ENCODE measurements around the gene ITGB6.

GRCh38 chr2:160091381-160091780, 108.7 kb downstream of the ITGB6 start:
- TF ChIP-seq, protein P1, sequence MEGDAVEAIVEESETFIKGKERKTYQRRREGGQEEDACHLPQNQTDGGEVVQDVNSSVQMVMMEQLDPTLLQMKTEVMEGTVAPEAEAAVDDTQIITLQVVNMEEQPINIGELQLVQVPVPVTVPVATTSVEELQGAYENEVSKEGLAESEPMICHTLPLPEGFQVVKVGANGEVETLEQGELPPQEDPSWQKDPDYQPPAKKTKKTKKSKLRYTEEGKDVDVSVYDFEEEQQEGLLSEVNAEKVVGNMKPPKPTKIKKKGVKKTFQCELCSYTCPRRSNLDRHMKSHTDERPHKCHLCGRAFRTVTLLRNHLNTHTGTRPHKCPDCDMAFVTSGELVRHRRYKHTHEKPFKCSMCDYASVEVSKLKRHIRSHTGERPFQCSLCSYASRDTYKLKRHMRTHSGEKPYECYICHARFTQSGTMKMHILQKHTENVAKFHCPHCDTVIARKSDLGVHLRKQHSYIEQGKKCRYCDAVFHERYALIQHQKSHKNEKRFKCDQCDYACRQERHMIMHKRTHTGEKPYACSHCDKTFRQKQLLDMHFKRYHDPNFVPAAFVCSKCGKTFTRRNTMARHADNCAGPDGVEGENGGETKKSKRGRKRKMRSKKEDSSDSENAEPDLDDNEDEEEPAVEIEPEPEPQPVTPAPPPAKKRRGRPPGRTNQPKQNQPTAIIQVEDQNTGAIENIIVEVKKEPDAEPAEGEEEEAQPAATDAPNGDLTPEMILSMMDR (IDR thresholded peaks at IDR 0.05), result no peak
- no peak for TF ChIP-seq EP300 (IDR thresholded peaks at IDR 0.05)
- no peak for TF ChIP-seq POLR2AphosphoS5 (IDR thresholded peaks at IDR 0.05)

All from sigmoid colon (tissue), 4 donors.